ENCODE results near the gene TTLL6.

TTLL6 gene

DNA sequence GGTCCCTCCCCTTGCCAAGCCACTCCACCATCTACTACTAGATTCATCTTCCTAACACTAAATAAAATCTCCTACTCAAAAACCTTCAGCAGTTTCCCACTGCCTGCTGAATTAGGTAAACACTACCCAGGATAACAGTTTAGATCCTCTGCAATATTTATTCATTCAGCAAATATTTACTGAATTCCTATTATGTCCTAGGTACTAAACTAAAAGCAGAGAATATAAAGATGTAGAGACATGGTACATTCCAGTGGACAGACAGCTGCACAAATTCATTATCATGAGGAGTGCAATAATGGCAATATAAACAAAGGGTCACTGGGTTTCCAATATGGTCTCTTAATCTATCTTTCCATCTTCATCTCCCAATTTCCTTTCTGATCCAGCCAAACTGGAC, 57.7 kb downstream of the TTLL6 start:
- no peak for DNase-seq

DNA sequence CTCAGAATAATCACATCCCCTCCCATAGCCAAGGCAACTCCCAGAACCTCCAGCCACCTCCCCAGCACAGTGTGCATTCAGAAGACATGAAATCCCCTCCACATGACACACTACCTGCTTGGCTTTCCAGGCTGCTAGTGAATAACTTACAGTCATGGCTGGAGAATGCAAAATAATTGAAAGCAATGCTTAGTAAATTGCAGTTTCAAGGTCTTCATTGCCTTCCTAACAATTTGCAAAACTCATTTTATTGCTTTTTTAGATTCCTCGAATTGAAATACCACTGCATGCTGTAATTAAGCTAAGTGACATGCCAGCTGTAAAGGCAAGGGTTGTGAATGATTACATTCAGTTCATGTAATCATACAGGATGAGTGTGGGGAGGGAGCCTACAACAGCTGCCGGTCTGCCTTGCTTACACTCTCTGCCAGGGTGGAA, 59.5 kb downstream of the TTLL6 start:
- peak; percentile 25 for DNase-seq

DNA sequence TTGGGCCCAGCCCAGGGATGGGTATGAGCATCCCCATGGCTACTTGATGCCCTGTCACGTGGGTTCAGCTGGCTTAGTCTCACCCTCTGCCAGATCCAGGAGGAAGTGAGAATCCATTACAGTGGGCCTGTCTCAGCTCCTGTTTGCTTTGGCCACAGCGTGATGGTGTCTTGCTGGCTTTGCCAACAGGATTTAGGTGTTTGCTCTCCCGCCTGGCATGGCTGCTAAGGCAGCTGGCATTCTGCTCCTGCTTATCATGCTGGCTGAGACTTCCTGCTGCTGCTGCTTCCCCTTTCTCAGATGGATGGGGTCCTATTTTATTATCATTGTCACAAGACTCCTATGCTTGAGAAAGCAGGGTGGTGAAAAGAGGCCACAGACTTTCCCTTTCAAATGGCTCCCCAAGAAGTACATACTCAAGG, 60.2 kb downstream of the TTLL6 start:
- DNase-seq, result no peak

DNA sequence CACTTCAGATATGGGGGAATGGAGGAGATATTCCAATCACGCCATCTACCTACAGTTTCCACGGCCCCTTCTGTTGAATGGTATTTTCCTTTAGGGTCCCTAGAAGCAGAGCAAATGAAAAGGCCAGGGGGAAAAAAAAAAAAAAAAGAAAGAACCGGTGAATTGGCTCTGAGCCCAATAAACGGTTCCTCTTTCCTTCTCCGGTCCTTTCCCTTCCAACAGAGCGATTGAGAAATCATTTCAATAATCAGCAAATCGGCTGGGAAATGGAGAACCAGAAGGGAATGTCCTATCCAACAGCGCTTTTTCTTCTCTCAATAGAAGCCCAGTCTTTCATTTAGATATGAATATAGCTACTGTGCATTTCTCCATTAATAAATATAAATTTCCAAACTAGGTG, 61.7 kb downstream of the TTLL6 start:
- no peak for DNase-seq

DNA sequence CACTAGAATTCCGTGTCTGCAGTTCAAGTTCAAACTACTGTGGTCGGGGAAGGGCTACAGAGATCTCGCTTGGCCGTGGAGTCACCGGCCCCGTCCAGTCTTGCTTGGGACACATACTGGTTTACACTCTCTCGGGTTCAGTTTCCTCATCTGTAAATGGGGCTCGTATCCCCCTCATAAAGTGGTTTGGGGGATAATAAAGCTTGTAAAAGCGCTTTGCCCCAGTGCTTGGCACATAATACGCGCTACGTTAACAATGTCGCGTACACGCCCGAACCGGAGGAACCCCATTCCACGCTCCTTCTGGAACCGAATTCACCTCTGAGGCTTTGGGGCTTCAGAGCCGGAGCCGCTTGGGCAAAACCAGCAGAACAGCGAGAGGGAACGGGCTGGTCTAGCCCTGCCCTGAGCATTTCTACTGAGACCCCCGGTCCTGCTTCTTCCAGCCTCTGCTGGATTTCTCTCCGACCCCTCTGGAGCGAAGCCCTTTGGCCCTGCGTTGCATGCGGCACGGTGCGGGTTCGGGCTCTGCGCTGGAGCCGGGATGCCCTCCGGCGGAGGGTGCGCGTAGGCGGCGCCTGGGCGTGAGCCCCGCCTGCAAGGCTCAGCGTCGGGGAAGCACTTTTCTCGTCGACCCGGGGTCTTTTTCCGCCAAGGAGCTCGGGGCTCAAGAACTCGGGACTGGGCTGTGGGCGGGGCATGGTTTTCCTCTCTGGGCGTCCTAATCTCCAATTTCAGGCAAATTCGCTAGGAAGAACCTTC, 62.3 kb downstream of the TTLL6 start:
- no peak for DNase-seq

DNA sequence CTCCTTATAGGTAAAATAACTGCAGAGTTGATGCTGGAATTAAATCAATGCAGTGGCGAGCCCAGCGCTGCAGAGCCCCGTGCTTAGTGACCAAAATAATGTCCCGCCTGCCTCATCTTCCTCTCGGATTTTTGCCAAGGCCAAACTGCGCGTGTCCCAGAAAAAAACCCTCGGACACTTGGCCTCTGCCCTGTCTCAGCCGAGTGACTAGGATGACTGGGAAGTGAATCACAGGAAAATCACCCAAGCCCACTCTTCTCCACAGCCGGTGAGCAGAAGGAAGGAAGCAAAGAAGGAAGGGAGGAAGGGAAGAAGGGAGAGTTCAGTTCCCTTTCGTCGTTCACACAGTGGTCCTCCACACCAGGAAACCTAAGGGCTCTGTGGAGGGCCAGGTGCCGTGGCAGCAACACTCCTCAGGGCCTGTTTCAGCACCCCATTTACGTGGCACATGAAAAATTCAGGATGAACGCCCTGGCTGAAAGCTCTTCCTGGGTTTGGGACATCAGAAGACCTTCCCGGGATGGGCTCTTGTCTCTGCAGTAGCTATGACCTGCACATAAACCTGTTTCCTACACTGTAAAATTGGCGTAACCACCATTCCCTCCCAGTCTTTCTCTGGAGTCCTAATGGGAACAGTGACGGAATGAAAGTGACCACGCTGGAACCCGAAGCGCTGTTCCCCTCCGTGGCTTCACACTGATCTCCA, 63.1 kb downstream of the TTLL6 start:
- DNase-seq, result no peak

DNA sequence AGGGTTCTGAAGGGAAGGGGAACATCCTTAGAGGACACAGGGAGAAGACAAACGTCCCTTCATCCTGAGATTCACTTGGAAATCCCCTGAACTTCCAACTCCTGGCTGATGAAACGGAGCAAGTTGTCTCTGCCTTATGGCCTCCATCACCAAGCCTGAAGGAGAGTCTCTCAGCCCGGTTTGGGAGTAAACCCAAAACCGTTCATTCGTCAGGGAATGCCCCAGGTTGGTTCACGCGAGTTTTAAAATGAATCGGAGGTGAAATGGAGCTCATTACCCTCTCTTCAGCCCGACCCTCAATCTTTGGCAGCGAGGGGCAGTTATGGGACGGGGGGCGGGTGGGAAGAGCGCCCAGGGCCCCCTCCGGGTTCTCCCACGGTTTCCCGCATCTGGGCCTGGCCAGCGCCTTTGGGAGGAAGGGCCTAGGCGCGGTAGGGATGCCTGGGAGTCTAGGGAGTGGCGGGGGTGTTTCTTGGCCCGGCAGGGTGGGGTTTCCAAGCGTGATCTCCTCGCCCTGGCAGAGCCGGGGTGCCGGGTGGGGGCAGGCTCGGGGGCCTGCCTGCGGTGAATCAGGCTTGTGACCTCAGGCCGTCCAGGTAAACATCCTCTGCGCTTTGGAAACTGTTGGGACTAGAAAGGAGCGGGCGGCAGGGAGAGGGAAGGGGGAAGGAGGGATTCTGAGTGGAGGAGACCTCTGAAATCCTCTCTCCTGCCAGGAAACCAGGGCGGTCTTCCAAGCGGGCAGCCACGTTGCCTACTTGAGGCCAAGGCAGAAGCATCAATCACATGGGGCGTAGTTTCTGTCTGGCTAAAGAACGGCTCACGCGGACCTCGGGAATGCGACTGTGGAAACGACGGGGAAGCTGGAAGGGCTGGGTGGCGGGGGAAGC, 64.4 kb downstream of the TTLL6 start:
- no peak for DNase-seq

DNA sequence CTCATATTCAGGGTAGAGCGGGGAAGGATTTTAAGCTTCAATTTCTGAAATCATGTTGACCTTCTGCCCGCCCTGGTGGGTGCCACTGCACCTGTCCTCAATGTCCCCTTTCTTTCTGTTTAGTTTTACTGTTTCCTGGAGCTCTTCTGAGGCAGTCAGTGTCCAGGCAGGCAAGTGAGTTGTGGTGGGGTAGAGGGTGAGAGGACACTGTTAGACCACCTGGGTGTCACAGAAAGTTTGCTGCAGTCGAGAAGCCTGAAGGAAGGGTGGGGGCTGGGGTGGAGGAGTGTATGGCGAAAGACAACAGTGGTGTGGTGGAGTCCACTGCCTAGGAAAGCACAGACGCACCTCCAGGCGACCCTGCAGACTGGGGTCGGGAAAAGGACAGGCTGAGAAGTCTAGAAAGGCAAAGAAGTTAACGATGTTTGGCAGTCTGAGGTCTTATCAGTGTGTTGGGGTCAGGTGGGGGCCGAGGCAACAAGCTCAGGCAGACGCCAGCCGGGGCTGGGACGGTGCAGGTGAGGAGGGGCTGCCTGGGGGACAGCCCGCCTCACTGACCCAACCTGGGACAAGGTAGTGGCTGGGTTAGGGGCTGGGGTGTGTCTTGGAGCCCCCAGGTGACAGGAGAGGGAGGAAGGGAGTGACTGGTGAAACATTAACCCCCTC, 65.2 kb downstream of the TTLL6 start:
- DNase-seq, result no peak

DNA sequence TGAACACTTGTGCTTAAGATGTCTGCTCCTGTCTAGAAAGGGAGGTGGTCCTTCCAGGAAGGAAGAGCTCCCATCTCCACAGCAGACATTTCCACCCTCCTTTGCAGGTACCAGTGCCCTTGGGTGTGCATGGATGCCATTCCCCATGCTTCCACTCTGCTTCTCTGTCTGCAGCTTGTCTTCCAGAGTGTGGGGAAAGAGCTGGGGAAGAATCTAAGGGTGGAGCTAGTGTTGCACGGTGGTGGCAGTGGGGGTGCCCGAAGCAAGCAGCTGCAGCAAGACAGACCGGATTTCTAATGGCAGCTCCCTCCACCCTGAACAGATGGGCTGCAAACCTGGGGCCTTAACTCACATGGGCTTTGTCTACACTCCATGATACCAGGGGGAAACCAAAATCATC, 65.9 kb downstream of the TTLL6 start:
- no peak for DNase-seq

DNA sequence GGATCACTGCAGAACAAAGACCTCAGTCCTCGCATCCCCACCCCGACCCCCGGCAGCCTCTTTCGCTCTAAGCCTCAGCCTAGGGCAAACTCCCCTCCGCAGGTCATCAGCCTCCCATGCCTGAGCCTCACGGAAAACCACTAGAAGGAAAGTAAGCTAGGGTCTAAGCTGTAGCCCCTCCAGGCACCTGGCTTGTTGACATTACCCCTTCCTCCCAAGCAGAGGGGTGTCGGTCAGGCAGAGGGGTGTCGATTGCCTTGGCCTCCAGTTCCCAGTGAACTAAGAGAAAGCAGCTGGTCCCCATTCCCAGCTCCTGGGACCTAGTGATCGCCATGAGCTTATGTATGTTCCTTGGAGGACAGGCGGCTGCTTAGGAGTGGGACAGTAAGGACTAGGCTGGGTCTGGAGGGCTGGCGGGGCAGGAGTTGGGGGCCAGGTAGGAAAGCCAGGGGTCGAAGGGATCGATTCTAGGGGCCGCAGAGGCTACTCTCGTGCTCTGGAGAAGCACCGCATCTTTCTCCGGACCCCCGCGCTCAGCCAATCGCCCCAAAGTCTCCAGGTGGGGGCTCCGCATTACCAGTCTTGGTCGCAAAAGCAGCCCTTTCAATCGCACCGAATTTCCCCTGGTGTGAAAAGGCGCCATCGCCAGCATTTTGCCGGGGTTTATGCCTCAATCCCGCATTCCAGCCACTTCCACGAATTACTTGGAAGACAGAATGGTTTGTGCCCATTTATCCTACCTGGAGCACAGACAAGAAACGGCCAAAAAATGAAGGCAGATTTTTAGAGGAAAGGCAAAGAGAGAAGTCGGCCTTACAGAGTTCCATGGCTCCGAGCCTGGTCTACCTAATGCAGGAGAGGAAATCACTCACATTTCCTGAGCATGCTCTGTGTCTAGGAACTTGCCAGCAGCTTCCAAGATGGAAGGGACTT, 67.1 kb downstream of the TTLL6 start:
- DNase-seq, result no peak

DNA sequence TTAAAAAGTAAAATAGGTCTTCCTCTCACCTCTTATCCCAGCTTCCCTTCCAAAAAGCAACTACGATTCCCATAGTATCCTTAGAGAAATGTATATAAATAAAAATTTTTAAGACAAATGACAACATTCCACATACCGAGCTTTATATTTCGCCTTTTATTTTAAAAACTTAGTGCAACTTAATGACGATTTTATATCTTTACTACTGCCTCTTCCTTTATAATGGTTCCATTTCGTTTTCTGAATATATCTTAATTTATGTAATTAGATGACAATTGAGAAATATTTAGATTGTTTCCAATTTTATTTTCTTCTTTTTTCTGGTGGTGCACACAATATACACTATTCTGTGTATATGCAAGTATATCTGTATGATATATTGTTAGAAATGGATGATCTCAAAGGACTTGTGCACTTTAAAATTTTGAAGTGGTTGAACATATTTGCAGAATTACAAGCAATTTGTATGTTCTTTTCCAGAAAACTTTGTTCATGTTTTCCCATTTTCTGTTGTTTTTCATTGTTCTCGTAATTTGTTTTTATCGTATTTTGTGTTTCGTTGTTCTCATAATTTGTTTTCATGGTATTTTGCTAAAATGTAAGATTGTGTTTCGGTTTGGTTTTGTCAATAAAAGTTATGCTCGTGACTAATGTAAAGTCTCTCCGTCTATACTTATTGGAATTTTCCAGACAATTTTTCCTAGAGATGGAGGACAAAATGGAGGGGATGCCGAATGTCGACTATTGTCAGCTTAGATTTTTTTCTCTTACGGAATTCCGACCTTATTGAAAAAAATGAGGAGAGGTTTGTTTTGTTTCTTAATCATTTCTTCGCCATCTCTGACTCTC, 68.1 kb downstream of the TTLL6 start:
- no peak for DNase-seq

DNA sequence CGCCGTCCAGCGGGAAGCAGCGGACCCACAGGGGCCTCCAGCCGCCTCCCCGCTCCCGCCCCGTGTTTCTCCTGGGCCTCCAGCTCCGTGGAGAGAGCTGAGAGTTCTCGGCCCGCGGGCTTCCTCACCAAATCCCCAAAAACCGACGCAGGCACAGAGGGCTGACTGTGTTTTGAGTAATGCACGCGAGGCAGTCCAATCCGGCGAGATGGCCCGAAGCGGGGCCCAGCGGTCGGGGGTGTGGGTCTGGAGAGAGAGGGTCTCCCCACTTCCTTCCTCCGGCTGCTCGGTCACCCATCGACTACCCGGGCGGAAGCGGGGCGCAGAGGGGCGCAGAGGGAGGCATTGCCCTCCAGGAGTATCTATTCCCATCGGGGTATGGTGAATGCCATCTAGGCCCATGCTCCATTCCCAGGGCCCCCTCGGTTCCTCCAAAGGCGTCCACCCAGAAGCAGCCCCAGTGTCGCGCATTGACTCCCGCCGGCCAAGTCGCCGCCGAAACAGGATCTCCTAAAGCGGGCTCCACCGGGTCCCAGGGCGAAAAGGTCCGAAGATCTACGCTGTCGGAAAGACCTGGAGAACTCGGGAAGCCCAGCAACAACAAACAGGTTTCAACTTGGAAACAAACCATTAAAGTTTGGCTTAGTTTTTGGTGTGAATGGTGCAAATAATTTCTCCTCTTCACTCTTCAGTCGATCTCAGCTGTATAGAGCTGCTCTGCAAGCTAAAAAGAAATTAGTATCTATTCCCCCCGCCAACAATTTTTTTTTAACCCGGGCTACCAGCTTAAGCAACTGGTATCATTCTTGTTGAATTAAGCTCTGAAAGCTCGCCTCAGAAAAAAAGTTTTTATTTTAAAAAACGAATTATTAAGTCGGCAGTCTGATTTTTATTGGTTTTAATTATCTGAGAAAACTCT, 69.3 kb downstream of the TTLL6 start:
- DNase-seq, result no peak

DNA sequence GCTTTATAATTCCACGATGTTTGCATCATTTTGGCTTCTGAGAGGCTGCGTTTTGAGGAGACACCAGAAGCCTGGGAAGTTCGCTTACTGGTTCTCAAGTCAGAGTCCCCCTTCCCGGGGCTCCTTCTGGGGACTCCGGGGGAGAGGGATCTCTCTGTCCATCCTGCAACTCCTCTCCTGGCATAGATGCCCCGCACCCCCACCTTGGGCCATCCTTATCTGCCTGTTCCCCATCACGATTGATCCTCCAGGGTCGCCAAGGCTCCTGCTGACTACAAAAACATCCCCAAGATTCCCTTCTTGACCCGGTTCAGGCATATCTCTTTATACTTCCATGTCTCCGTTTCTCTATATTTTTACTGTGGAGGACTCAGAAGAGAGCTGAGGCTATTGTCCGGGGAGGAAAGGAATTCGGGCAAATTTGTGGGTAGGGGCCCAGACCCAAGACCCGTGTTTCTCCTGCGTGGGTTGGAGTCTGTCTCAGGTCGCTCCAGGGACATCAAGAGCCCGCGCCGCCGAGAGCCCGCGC, 70.0 kb downstream of the TTLL6 start:
- DNase-seq, result no peak

DNA sequence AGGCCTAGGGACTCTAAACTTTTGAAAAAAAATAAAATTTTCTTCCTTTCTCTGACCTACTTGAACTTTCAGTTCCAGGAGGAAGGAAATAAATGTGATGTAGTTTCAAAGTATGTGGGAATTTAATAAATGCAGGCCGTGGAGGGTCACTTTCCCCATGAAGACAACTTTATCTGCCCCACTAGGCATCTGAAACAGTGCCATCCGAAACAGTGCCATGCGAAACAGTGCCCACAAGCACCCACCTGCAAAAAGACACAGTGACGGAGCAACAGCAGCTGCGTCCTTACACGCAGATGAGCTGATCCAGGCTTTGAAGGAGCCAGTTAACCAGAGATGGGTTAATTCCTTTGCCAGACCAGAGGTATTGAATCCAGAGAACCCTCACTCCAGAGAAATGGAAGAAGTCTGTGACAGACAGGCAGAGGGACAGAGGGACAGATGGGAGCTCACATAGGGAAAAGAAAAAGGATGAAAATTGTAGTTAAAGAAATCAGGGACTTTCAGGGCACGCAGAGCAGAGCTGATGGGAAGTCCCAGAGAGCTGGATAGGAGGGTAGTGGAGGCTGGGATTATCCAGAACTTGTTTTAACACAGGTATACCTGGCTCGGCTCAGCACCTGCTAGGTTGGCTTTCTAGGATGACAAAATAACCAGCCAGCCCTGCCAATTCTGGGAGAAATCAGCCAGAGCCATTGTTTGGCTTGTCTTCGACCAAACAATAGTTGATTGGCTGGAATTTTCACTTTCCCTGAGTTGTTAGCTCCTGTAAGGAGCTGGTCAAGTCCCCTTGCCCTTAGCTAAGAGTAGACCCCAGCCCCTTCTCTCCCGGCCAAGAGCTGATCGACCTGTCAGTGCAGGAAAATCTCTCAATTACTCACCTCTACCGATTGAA, 71.4 kb downstream of the TTLL6 start:
- DNase-seq, result no peak

DNA sequence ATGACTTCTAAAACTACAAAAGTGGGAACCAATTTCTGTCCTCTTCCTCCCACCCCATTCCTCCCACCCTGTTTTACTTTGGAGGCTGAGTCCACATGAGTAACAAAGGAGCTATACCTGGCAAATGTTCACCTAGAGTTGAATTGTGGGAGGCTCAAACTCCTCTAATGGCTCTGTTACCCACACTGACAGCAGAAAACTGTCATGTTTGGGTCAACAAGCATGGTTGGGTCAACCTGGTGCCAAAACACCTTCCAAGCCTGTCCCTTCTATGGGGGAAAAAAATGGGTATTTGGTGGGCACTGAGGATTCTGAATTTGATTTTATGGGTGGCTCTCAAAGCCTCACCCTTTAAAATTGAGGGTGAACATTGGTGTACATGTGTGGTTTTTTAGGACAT, 76.5 kb downstream of the TTLL6 start:
- no peak for DNase-seq

DNA sequence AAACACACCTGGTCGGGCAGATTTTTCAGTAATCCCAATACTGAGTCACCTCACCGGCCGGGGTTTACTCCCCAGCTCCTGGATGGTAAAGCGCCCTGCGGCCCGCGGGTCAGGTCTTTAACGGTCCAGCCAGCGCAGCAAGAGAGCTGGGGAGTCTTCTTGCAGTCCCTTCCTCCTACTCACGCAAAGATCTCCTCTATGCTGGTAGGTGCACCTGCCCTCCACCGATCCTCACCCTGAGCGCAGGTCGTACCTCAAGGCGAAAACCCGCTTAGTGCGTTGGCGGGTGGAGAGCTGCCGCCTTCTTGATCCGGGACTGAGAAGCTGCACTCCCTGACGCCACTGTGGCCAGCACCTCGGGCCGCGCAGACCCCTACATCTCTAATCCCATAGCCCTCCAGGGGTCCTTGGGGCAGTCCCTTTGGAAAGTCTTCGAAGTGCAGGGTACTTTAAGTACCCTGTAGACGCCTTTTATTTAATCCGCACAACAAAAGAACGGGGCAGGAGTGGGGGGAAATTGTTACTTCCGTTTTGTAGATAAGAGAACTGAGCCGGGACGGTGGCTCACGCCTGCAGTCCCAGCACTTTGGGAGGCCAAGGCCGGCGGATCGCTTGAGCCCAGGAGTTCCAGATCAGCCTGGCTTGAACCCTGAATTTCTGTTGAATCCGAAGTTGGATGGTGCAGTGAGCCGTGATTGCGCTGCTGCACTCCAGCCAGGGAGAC, 78.1 kb downstream of the TTLL6 start:
- DNase-seq, result no peak

DNA sequence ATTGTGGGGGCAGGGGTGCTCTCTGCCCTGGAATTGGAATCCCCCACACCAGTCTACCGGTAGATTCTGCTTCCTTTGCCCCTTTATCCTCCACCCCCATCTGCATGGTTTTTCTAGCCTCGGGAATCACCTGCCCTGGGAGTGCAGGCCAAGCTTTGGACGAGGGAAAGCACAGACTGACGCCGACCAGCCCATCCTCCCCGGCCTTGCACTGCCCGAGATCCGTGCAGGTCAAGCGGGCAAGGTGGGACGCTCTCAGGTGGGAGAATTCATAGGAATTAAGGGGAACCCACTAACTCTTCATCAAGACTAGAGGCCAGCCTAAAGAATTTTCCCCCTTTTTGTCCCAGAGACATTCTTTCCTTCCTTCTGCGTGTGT, 78.6 kb downstream of the TTLL6 start:
- DNase-seq, result no peak
